Medulla oblongata (tissue), 1 donor: ENCODE data around the gene KISS1.
A peak's percentile ranks its signal among the peaks of the same experiment; 100 is the strongest.
"Not testable (repeated sequence)": the region's sequence is repeated elsewhere in the genome, so short reads cannot be mapped to it uniquely, and the experiment has no call there.

ENCODE experiments used
- DNase-seq: peaks from one replicate; pipeline ENCODE4 v3.0.0-alpha.2; 2015; ENCODE audit errors: extremely low spot score

Gene KISS1, protein sequence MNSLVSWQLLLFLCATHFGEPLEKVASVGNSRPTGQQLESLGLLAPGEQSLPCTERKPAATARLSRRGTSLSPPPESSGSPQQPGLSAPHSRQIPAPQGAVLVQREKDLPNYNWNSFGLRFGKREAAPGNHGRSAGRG

DNA sequence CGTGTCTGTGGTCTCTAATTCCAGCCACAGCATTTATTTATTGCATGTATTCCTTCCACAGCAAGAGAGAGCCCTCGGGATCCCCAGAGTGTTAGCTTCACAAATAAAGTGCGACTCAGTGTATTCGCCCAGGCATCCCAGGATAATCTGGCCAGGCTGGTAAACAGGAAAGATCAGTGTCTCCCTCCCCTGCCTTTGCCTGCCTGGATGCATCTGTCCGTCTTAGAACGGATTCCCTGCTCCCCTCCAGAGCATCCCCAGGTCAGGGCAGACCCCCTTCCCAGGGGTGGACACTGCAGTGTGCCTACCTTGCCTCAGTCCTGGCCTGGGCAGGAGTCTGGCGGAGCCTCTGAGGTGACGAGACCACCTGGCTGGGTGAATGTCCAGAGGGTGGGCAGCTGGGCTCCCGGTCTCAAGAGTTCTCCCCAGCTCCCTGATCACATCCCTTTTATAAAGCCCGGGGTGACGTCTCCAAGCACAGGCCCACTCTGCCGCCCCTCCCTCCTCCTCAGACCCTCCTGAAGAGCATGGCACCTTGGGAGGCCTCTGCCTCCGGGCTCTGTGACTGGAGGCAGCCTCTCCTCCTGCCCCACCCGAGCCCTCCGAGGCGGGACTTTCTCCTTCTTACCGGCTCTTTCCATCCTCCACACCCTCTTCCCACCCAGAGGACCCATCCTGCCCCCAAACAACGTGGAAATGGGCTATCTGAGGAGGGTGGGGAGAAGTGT lies at the start of gene KISS1:
Gene KISS1, minus strand, starts transcription at position 424 of the 728 bp plus-strand sequence. CDS start 3,615 bp downstream, outside the sequence.
- DNase-seq: no peak

DNA sequence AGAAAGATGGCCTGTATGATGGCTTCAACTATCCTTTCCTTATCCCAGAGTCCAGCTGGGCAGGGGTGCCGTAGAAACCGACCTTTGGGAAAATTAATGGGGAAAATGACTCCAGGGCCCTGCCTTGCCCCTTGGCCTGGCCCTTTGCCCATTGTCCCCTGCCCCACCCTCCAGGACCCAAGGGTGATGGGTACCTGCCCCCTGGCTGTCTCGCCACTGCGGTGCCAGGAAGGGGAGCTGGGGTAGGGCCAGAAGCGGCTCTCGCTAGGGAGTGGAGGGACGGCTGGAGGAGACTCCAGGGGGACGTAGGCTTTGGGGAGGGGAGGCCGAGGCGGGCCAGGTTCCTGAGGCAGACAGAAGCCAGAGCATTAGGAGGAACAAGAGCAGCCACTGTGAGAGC lies 46.6 kb upstream of the KISS1 start:
- DNase-seq: no peak

DNA sequence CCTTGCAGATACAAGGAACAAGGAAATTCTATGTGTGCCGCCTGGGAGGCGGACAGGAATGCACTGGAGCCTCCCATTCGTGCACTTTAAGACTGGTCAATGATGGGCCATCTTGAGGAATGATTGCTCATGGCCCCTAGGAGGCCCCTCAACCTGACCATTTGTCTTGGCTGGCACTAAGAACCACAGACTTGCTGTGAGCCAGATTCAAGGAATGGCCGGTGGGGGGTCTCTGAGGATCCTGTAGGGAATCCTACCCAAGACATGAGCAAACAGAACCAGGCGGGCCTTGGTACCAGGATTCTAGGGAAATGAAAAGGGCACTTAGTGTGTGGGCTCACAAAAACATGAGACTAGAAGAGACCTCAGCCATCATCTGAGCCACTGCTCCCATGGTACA lies 45.6 kb upstream of the KISS1 start:
- no peak for DNase-seq

DNA sequence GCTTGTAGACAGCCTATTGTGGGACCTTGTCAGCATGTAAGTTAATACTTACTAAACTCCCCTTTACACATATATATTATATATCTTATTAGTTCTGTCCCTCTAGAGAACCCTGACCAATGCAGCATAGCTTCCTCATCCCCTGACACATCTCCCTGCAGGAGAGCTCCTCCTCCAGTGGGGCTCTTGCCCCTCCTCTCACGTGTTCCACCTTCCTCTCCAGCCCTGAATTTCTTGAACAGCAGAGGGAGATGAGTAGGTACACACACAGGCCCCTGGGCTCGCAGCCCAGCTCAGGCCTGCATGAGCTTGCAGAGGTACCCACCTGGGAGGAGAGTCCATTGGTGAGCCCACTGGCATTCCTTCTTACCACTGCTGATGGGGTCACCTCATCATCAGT lies 44.8 kb upstream of the KISS1 start:
- DNase-seq: no peak

DNA sequence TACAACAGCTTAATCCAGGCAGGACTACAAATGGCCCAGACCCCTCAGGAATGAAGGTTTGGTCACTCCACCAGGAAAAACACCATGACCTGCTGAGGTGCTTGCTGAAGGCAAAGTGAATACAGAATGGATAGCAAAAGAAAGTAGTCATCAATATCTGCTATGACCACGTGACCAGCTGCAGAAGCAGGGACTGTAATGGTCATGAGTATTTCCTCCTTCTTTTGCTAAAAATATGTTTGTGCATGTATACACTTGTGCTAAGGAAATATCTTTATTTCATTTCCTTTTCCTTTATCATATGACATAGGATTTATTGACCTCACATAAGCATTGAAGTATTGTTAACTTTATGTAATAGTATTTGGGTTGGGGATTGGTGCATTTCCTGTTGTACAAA lies 43.9 kb upstream of the KISS1 start:
- no peak for DNase-seq

DNA sequence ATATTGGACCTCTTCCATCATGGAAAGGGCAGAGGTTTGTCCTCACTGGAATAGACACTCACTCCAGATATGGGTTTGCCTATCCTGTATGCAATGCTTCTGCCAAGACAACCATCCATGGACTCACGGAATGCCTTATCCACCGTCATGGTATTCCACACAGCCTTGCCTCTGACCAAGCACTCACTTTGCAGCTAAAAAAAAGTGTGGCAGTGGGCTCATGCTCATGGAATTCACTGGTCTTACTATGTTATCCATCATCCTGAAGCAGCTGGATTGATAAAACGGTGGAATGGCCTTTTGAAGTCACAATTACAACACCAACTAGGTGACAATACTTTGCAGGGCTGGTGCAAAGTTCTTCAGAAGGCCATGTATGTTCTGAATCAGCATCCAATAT lies 43.1 kb upstream of the KISS1 start:
- not testable (repeated sequence) for DNase-seq

DNA sequence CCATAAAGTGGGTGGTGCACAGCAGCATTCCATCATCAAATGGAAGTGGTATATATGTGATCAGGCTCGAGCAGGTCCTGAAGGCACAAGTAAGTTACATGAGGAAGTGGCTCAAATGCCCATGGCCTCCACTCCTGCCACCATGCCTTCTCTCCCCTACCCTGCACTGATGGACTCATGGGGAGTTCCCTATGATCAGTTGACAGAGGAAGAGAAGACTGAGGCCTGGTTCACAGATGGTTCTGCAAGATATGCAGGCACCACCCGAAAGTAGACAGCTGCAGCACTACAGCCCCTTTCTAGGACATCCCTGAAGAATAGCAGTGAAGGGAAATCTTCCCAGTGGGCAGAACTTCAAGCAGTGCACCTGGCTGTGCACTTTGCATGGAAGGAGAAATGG lies 42.2 kb upstream of the KISS1 start:
- DNase-seq: not testable (repeated sequence)

DNA sequence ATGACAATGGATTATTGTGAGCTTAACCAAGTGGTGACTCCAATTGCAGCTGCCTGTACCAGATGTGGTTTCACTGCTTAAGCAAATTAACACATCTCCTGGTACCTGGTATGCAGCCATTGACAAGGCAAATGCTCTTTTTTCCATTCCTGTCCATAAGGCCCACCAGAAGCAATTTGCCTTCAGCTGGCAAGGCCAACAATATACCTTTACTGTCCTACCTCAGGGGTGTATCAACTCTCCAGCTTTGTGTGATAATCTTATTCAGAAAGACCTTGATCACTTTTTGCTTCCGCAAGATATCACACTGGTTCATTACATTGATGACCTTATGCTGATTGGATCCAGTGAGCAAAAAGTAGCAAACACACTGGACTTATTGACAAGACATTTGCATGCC lies 41.2 kb upstream of the KISS1 start:
- not testable (repeated sequence) for DNase-seq

DNA sequence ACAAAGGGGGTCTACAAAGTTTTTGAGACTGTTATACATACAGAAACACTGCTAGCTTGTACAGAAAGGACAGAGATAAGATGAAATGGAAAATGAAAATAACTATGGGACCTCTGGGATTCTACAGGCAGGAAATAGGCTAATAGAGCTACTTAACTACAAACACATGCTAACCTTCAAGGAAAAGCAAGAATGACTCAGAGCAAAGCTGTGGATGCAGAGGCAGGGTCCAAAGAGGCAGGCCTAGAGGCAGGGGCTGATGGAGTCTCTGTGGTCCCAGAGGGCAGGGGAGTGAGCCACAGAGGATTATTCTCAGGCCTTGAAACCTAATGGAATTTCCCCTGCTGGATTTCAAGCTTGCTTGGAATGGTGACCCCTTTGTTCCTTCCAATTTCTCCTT lies 36.2 kb upstream of the KISS1 start:
- DNase-seq: no peak

DNA sequence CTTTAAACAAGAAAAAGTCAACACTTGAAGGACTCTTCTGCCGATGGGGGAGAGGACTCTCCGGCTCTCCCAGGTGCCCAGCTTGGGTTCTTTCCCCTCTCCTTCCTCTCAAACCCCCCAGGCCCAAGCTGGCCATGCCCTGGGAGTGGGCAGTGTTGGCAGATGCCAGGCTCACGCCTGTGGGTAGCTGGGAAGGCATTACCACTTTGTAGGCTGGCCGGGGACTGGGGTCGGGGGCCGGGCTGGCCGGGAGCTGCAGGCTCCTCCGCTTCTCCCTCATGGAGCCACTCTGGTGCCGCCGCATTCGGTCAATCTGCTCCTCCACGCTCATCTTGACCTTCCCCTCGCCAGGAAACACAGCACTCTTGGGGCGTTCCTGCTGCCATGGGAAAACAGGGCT lies 33.9 kb upstream of the KISS1 start:
- no peak for DNase-seq

DNA sequence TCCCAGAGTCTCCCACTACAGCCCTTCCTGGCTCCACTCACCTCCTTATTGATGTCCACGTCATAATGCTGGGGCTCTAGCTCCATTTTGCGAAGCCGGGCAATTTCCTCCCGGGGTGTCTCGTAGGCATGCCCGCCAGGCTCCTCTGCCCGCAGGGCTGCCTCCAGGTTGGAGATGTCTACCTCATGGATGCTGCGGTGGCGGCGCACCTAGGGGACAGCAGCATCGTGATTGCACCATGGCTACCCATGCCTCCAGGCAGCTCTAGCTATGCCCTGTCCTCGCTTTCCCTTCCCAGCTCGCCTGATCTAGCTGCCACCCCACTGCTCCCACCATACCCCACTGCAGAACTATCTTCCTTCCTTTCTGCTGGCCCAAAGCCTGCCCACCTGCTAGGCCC lies 32.6 kb upstream of the KISS1 start:
- no peak for DNase-seq

DNA sequence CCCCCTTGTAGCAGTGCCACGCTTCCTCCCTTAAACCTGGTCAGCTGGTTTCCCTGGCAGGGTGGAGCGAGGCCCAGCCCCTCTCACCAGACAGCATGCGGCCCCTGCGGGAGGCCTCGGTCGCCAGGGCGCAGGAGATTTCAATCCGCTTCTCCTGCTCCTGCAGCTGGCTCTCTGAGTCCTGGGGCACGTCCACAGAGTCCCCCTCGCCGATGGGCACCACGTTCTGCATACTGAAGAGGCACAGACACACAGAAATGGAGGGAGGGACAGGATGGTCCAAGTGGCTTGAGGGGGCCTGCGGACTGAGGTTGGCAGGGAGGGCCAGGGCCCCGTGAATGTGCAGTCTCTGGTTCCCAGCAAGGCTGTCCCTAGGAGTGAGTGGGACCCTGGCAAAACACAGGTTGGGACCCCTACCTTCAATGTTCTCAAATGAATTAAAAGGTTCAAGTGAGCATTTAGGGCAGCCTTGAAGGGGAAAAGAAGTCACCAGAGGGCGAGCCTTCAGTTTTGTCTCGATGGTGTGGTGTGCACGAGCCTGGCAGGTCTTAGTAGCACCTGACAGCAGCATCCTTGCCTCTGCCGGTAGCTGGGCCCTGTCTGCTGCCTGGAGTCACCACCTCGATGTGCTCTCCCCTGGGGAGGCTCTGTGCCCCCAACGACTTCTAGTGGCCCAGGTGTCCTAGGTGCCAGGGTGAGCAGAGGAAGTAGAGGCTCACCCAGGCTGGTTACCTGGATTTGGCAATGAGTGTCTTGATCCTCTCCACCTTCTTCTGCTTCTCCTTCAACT lies 31.9 kb upstream of the KISS1 start:
- no peak for DNase-seq

DNA sequence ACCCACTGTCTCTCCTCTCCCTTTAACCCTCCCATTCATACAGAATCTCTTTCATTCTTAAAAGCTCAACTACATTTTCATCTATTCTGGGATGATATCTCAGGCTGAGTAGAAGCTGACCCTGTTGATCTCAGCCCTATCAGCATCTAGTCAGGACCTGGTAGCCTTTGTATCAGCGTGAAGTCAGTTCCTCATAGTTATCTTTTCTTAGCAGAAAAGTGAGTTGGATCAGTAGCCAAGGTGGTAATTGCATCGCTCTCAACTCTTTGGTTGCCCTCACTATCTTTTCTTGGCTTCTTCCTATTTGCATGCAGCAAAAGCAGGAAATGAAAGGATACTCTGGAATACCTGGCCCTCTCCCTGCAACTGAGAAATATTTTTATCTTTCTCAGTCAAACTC lies 31.1 kb upstream of the KISS1 start:
- DNase-seq: no peak

DNA sequence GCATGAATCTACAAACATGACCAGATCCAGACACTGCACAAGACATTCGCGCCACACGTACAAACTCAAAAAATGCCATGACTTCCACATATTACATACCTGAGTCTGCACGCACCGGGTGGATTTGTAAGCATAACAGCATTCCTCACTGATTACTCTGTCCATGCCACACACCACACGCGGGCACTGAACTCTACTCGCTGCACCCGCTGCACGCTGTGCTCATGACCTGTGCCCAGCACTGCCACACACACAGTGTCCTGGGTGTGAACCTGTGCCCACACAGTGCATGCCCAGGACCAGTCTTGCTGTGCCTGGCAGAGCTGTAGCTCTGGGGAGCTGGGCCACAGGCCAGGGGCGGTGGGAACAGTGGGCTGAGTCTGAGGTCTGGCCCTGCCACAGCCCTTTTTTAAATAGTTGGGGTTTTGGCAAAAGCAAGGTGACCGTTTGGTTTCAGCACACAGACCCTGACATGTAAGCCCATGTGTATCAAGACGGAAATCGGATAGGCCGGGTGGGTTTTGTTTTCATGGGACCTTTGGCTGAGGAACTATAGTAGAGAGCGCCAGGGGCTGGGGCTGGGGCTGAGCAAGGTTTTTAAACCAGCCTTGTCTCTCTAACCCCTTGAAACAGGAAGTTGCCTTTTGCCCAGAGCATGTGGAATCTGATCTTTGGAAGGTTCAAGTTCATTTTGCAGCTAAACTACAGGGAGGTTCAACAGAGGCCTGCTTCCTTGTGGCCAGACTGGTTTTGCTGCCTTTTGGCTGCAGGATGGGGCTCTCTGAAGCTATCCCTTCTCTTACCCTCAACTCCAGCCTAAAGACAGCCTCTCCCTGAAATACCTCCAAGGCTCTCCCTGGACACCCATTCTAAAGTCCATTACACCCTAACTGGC lies 29.8 kb upstream of the KISS1 start:
- peak; percentile 19 for DNase-seq

DNA sequence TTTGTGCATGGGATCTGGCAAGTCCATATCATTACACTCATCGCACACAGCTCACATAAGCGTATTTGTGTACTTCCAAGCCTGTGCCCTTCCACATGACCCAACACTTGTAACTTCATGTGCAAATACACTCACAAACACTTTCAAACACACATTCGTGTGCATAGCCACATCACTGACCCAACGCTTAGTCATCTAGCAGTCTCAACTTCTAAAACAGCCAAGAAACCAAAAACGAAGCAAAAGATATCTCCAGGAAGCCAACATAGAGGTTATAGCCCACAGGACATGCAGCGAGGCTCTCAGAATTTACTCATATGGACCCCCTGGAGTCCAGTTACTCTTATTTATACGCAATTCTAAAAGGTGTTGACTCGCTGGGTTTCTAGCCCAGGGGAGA lies 28.4 kb upstream of the KISS1 start:
- DNase-seq: no peak

DNA sequence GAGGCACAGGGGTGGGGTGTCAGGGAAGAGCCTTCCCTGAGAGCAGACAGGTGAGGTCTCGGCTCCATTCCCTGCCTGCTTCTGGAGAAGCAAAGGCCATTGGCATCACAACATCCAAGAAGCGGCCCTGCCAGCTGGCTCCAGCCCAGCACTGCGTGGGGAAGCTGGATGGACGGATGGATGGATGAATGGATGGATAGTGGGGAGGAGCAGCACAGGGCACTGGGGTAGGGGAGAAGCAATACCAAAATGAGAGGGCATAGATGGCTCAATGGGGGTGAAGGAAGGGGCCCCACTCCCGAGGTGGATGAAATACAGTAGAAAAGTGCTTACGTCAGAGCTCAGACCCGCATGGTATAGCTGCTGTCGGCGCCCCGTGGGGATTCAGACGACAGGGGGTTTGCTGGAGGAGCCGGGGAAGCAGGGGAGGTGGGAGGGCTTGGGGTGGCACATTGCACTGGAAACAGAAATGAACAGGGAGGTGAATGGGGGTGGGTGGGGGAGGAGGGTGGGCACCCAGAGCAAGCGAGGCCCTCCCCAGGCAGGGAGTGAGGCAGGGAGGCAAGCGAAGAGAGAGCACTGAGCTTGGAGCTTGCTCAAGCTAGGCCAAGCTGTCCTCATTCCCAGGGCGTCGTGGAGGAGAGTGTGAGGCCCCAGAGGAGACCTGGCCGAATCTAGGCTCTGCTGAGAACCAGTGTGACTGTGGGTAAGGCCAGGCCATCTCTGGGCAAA lies 27.0 kb upstream of the KISS1 start:
- no peak for DNase-seq

DNA sequence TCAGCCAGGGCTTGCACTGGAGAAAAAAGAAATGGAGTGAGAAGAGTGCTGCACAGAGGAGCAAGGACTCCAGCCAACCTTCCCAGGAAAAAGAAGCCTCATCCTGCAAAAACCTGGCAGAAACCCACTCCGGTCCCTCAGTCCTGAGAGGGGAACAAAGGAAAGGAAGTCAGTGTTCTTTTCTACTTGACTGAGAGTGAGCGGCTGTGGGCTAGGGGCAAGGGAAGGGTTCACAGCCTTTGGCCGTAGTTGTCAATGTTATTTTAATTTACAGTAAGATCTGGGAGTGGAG lies 26.4 kb upstream of the KISS1 start:
- peak; percentile 47 for DNase-seq

DNA sequence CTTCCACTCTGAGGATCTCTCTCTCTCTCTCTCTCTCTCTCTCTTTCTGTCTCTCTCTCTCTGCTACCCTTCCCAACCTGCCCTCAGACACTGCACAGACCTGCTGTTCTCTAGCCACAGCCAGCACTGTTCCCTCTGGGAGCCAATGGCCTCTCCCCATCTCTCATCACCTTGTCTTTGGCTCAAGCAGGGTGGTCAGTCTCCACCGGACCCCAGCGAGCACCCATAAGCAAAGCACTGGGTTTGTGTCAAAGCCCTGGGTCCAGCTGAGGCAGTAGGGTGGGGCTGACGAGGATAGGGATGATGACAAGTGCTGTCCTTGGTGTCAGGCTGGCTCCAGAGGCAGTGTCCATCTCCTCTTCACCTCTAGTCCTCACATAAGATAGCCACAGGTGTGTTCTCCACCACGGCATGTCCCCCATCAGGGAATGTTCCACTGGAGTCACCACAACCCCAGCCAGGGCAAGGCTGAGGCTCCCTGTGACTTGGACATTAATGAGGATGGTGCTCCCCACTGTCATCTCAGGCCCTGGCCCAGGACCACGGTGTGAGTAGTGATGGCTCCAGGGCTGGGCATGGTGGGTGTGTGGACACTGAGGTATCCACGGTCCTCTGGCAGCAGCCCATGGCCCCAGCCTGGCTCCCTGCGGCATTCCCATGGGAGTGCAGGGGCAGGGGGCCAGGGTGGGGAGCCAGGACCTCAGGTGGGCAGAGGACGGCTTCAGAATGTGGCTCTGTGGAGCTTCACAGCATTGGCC lies 25.9 kb upstream of the KISS1 start:
- no peak for DNase-seq

DNA sequence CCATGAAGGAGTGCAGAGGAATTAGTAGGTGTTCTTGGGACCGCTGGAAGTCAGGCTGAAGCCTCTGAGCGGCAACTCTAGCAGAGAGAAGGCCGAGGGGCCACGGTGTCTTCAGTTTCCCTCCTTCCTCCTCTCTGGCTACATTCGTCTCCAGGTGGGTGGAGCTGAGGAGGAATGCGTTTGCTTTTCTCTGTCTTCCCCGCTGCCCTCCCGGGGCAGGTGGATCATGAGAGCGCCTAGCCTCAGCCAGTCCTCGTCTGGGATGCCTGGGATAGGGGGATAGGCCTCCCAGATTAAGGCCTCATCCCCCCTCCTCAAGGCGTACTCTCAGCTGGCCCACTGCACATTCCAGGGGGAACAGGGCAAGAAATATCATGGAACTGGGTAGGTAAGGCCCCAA lies 25.0 kb upstream of the KISS1 start:
- no peak for DNase-seq

DNA sequence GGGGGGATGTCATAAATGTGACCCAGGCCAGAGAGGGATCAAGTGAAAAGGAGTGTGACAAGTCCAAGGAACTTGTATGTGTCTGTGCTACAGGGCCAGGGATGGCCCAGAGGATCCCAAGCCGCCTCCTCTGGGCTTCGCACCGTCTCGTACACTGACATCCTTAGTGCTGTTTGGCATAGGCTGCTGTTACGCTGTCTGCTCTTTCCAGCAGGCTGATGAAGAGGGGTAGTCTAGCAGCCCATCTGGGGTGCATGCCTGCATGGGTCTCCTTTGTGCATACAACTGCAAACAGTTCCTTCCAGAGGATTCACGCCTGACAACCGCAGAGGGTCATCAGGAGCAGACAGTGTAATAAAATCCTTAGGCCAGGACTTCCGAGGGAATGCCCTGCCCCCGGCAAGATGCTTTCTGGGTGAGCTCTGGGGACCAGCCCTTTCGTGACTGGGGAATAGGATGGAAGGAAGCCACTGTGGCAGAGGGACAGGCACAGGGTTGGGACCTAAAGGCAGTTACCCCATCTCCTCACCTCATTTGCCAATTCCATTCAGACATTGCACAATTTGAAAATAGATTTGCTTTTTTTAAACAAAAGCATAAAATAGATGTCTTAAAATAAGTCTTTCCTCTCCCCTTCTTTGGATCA lies 23.8 kb upstream of the KISS1 start:
- DNase-seq: no peak
